HepG2 (cell line): ENCODE data around the gene AGRN. TPM values are rescaled to one million over a fixed set of nuclear protein-coding genes. Genes with fewer than 3 reads are reported as not detected.

Experiments used
- ATAC-seq: fragments of 200-7000 bp; cut with Tn5 transposase; 3 replicates; pipeline ENCODE4 v1.9.1; 2020; ENCODE audit warnings: mild to moderate bottlenecking, moderate library complexity
- BruUV-seq: library from RNA; stranded (reverse); fragments of 400-500 nt; replicated peaks from 2 replicates; lab custom pipeline; 2021; lab: Mats Ljungman, UMichigan
- CTCF ChIA-PET: fragments of 300-600 bp; formaldehyde crosslinking; extraction: SDS; loops from one replicate; lab custom pipeline; 2021; ENCODE audit warnings: low total read pairs, inconsistent platforms, low intra/inter-chr PET ratio; lab: Yijun Ruan, JAX
- POLR2A ChIA-PET: fragments of 350-600 bp; sonication (Branson Sonifier 250); formaldehyde crosslinking; loops from one replicate; lab custom pipeline; 2020; ENCODE audit warnings: antibody characterized with exemption, inconsistent platforms; lab: Yijun Ruan, JAX
- DNase-seq: peaks from one replicate; pipeline ENCODE4 v3.0.0-alpha.2; 2015; ENCODE audit warnings: low spot score
- FAIRE-seq: peaks from 3 replicates; lab custom pipeline; 2011; peaks lifted over from hg19 to GRCh38; lab: Jason Lieb, UNC
- H2AFZ ChIP-seq: one replicate; pipeline ENCODE4 v1.6.1; 2011; ENCODE audit warnings: low read length, inconsistent platforms
- H3K27ac ChIP-seq: fragments of 300-600 bp; 3 replicates; pipeline ENCODE4 v1.8.0; 2011; ENCODE audit warnings: mixed run types, mild to moderate bottlenecking, mixed read lengths, low read length, inconsistent platforms; ENCODE audit not compliant: insufficient read depth; ENCODE audit errors: extremely low read length
- H3K27me3 ChIP-seq, 2 experiments: fragments of 200-600 bp in 1 of 2; 2 replicates in 1 of 2; 3 replicates in 1 of 2; pipeline versions ENCODE4 v1.6.0 to v1.8.0; 2011; ENCODE audit warnings: low read length in 2 of 2, mild to moderate bottlenecking in 2 of 2, moderate library complexity in 2 of 2, inconsistent platforms in 1 of 2; ENCODE audit not compliant: insufficient read depth in 2 of 2, control insufficient read depth in 1 of 2
- H3K36me3 ChIP-seq, 2 experiments: fragments of 200-600 bp in 1 of 2; replicated peaks in 1 of 2; 2 replicates in 1 of 2; 3 replicates in 1 of 2; pipeline versions ENCODE4 v1.5.1 to v1.8.0; 2011; ENCODE audit warnings: low read length in 2 of 2, inconsistent platforms in 1 of 2; ENCODE audit not compliant: insufficient read depth in 2 of 2, control insufficient read depth in 1 of 2
- H3K4me1 ChIP-seq: 2 replicates; pipeline ENCODE4 v1.5.1; 2012; ENCODE audit warnings: low read length, inconsistent platforms; ENCODE audit not compliant: insufficient read depth
- H3K4me2 ChIP-seq: 2 replicates; pipeline ENCODE4 v1.6.0; 2011; ENCODE audit warnings: low read depth, low read length, inconsistent platforms
- H3K4me3 ChIP-seq, 3 experiments: fragments of 200-600 bp in 1 of 3; sonication (generic), shearing (Covaris generic) in 1 of 3; replicated peaks in 1 of 3; 2 replicates each; pipeline ENCODE4 v1.5.1; 2011 to 2016; ENCODE audit warnings: low read length in 3 of 3, inconsistent platforms in 2 of 3, low read depth in 2 of 3, mild to moderate bottlenecking in 2 of 3, control low read depth in 1 of 3, mixed read lengths in 1 of 3; ENCODE audit not compliant: insufficient read depth in 1 of 3
- H3K79me2 ChIP-seq: one replicate; pipeline ENCODE4 v1.6.1; 2011; ENCODE audit warnings: low read length, inconsistent platforms; ENCODE audit not compliant: insufficient read depth
- H3K9ac ChIP-seq: 2 replicates; pipeline ENCODE4 v1.6.0; 2011; ENCODE audit warnings: mild to moderate bottlenecking, low read depth, low read length, inconsistent platforms; ENCODE audit not compliant: insufficient read depth
- H3K9me3 ChIP-seq: 2 replicates; pipeline ENCODE4 v1.5.1; 2012; ENCODE audit warnings: mild to moderate bottlenecking, low read length
- H4K20me1 ChIP-seq: 2 replicates; pipeline ENCODE4 v1.6.0; 2011; ENCODE audit warnings: inconsistent platforms, mild to moderate bottlenecking, low read length, moderate library complexity; ENCODE audit not compliant: insufficient read depth
- AGO2 ChIP-seq: fragments of 200-400 bp; formaldehyde crosslinking; optimal IDR thresholded peaks from 2 replicates; pipeline ENCODE3; 2017; ENCODE audit warnings: mild to moderate bottlenecking, low read depth, low read length, moderate library complexity
- DRAP1 ChIP-seq: IDR thresholded peaks from 2 replicates; pipeline ENCODE4 v1.6.1; 2016; ENCODE audit warnings: missing genetic modification reagents, missing compliant biosample characterization
- DZIP1 ChIP-seq: sonication (generic); formaldehyde crosslinking; IDR thresholded peaks from 2 replicates; pipeline ENCODE4 v1.5.0; 2020; ENCODE audit warnings: mild to moderate bottlenecking, missing genetic modification reagents
- FOXK2 ChIP-seq: fragments of 450-650 bp; IDR thresholded peaks from 2 replicates; pipeline ENCODE4 v1.6.1; 2016
- GFI1 ChIP-seq: sonication (generic); formaldehyde crosslinking; IDR thresholded peaks from 2 replicates; pipeline ENCODE4 v1.5.0; 2020; ENCODE audit warnings: missing genetic modification reagents, mild to moderate bottlenecking, borderline replicate concordance
- HNF4G ChIP-seq, 2 experiments: sonication (generic) in 1 of 2; formaldehyde crosslinking in 1 of 2; IDR thresholded peaks; 2 replicates each; pipeline versions ENCODE4 v1.4.0 to v1.6.1; 2011 to 2020; ENCODE audit warnings: borderline replicate concordance in 2 of 2, low read depth in 2 of 2, mild to moderate bottlenecking in 2 of 2, low read length in 1 of 2, missing genetic modification reagents in 1 of 2, moderate library complexity in 1 of 2
- NONO ChIP-seq, 2 experiments: fragments of 450-650 bp in 1 of 2; sonication (generic) in 1 of 2; formaldehyde crosslinking in 1 of 2; IDR thresholded peaks in 1 of 2; conservative IDR thresholded peaks in 1 of 2; 2 replicates each; pipeline versions ENCODE4 v1.6.1 to v1.8.0; 2017 to 2022; ENCODE audit warnings: mild to moderate bottlenecking in 1 of 2, missing genetic modification reagents in 1 of 2, moderate library complexity in 1 of 2
- SUZ12 ChIP-seq: fragments of 150-350 bp; IDR thresholded peaks from 2 replicates; pipeline ENCODE4 v1.6.1; 2014; ENCODE audit warnings: low read depth, low read length
- ZNF143 ChIP-seq: sonication (generic); formaldehyde crosslinking; IDR thresholded peaks from 2 replicates; pipeline ENCODE4 v1.4.0; 2020; ENCODE audit warnings: missing genetic modification reagents
- ZNF510 ChIP-seq: sonication (generic); formaldehyde crosslinking; IDR thresholded peaks from 2 replicates; pipeline ENCODE4 v1.4.0; 2020; ENCODE audit warnings: low read depth, mild to moderate bottlenecking, missing genetic modification reagents
- WGBS: methylation state at CpG from one replicate; pipeline ENCODE4 v1.1.6; 2017; ENCODE audit warnings: low lambda C conversion rate; 5-methylcytosine and 5-hydroxymethylcytosine counted together
- in situ Hi-C: cut with HindIII; loops from 2 replicates; pipeline ENCODE4 v1.10.0; 2017; ENCODE audit warnings: low pct_unique_long_range_greater_than_20kb; ENCODE audit not compliant: extremely low pct_ligation_motif_present
- intact Hi-C: fragments of 100-400 bp; cut with micrococcal nuclease; formaldehyde crosslinking; loops from one replicate; pipeline ENCODE4 v1.10.0; 2022; ENCODE audit not compliant: unreplicated experiment
- polyA plus RNA-seq, 8 experiments: library from polyadenylated mRNA; depleted of rRNA in 3 of 8; stranded (reverse) in 7 of 8; unstranded in 1 of 8; fragments of >200 nt; fragmentation: Illumina TruSeq in 4 of 8; extraction: Trizol in 4 of 8; gene quantifications; 2 replicates each; pipeline versions ENCODE4 v1.2.1 to v1.2.3, GENCODE V29; 2011 to 2016; ENCODE audit warnings: low read depth in 4 of 8, missing spikeins in 1 of 8, mixed read lengths in 1 of 8; ENCODE audit not compliant: insufficient read depth in 1 of 8
- total RNA-seq, 5 experiments: library from RNA; depleted of rRNA; stranded (reverse); fragments of >200 nt; fragmentation: Illumina TruSeq; extraction: Trizol; gene quantifications; 2 replicates each; pipeline ENCODE4 v1.2.3, GENCODE V29; 2016; ENCODE audit warnings: low read depth in 1 of 5

Gene AGRN
- total and polyA plus RNA-seq, 2 of the 13 experiments (the other 11 are each of a cell fraction or from before 2014, with no cell fraction given) = 29.8 to 65.2 TPM

GRCh38 chr1:1092149-1092855 is 72.4 kb downstream of the AGRN start:
- H3K4me3 ChIP-seq = no peak overlapping the region
- no peak for FAIRE-seq
- TF ChIP-seq ZNF510 (CRISPR knock-in tag) (no peak), FOXK2 (no peak), AGO2 (peak; percentile 27), DRAP1 (CRISPR knock-in tag) (no peak), SUZ12 (no peak)
- no peak overlapping the region for H2AFZ ChIP-seq
- H4K20me1 ChIP-seq = no peaks in the 10 kb centered on the region
- no peak overlapping the region for H3K9ac ChIP-seq
- H3K4me2 ChIP-seq = no peak overlapping the region
- BruUV-seq = no TSS peak
- intact Hi-C loops = no loop called here
- in situ Hi-C loops = no loop called here
- ATAC-seq = no peak
- no peak overlapping the region for H3K27ac ChIP-seq
- no peak for DNase-seq
- no peaks in the 10 kb centered on the region; a peak in 1 of 5 replicates for H3K27me3 ChIP-seq
- ChIA-PET CTCF (no interaction called here), POLR2A (no interaction called here)
- H3K4me1 ChIP-seq = peaks cover 5% of the 10 kb centered on the region
- no peaks in the 10 kb centered on the region for H3K79me2 ChIP-seq
- H3K9me3 ChIP-seq = no peaks in the 10 kb centered on the region
- 93% methylated on average over 14 of the region's 28 CpGs for WGBS
- H3K36me3 ChIP-seq = no peaks in the 10 kb centered on the region

- Histone ChIP-seq H3K79me2 (no peaks in the 10 kb centered on the region), H3K9me3 (no peaks in the 10 kb centered on the region), H3K4me3 (no peak overlapping the region), H3K27ac (no peak overlapping the region), H3K4me1 (peaks cover 10% of the 10 kb centered on the region), H3K27me3 (no peaks in the 10 kb centered on the region; a peak in 1 of 5 replicates), H2AFZ (no peak overlapping the region), H3K4me2 (no peak overlapping the region), H4K20me1 (no peaks in the 10 kb centered on the region), H3K9ac (no peak overlapping the region), H3K36me3 (no peaks in the 10 kb centered on the region)
- DNase-seq (no peak), ATAC-seq (no peak), FAIRE-seq (no peak)
- no TSS peak for BruUV-seq
- CTCF ChIA-PET = no interaction called here
- POLR2A ChIA-PET = no interaction called here
- intact Hi-C loops = no loop called here
- 91% methylated on average over 14 of the region's 14 CpGs for WGBS
- in situ Hi-C loops = no loop called here
- TF ChIP-seq GFI1 (CRISPR knock-in tag) = no peak
- TF ChIP-seq DZIP1 (CRISPR knock-in tag) = no peak
- TF ChIP-seq ZNF143 = no peak
- TF ChIP-seq NONO (IDR thresholded peaks at IDR 0.05) = no peak
- TF ChIP-seq NONO (CRISPR knock-in tag; conservative IDR thresholded peaks at IDR 0.05) = no peak
- TF ChIP-seq HNF4G (IDR thresholded peaks at IDR 0.05; ENCODE audit: borderline replicate concordance, low read depth, low read length) = no peak
- no peak for TF ChIP-seq HNF4G (CRISPR knock-in tag; IDR thresholded peaks at IDR 0.05; ENCODE audit: borderline replicate concordance, low read depth)
Observed at GRCh38 chr1:1092894-1093609, 73.1 kb downstream of the AGRN start.
